Caco-2 (cell line): ENCODE measurements around the gene CD46. TPM values are rescaled to one million over a fixed set of nuclear protein-coding genes. Genes with fewer than 3 reads are reported as not detected.

Experiments used
- BruUV-seq: library from RNA; stranded (reverse); fragments of 400-500 nt; replicated peaks from 2 replicates; lab custom pipeline; 2021; lab: Mats Ljungman, UMichigan
- CTCF ChIA-PET: fragments of 300-600 bp; sonication (Branson Sonifier 250); formaldehyde crosslinking; loops from one replicate; lab custom pipeline; 2022; ENCODE audit warnings: antibody characterized with exemption; lab: Charles Lee
- POLR2A ChIA-PET: fragments of 300-600 bp; sonication (Branson Sonifier 250); formaldehyde crosslinking; loops from one replicate; lab custom pipeline; 2022; ENCODE audit warnings: antibody characterized with exemption; lab: Charles Lee
- DNase-seq, 2 experiments: peaks; one replicate each; pipeline versions ENCODE4 v3.0.0 to v3.0.0-alpha.2; 2020 to 2022
- H3K27me3 ChIP-seq: replicated peaks from 2 replicates; pipeline ENCODE4 v1.6.0; 2011; ENCODE audit warnings: low read length; ENCODE audit not compliant: control insufficient read depth, insufficient read depth
- H3K36me3 ChIP-seq: 2 replicates; pipeline ENCODE4 v1.5.1; 2011; ENCODE audit warnings: low read length; ENCODE audit not compliant: control insufficient read depth, insufficient read depth
- H3K4me1 ChIP-seq: fragments of 250-450 bp; sonication (Bioruptor Pico); 2 replicates; pipeline ENCODE4 v1.5.1; 2020; ENCODE audit warnings: mild to moderate bottlenecking
- H3K4me3 ChIP-seq: 2 replicates; pipeline ENCODE4 v1.5.1; 2011; ENCODE audit warnings: low read depth, mild to moderate bottlenecking, control low read depth, low read length
- H3K9me3 ChIP-seq: fragments of 250-450 bp; sonication (Bioruptor Pico); 2 replicates; pipeline ENCODE4 v1.5.1; 2020; ENCODE audit warnings: mild to moderate bottlenecking, moderate library complexity
- H3K27ac Mint-ChIP-seq: one replicate; pipeline ENCODE4 v1.8.0; 2022; ENCODE audit warnings: mixed read lengths; ENCODE audit not compliant: unreplicated experiment
- H3K27me3 Mint-ChIP-seq: one replicate; pipeline ENCODE4 v1.8.0; 2022; ENCODE audit warnings: mixed read lengths; ENCODE audit not compliant: insufficient read depth, unreplicated experiment
- H3K36me3 Mint-ChIP-seq: one replicate; pipeline ENCODE4 v1.8.0; 2022; ENCODE audit warnings: mild to moderate bottlenecking, mixed read lengths; ENCODE audit not compliant: insufficient read depth, unreplicated experiment
- H3K4me1 Mint-ChIP-seq: one replicate; pipeline ENCODE4 v1.8.0; 2022; ENCODE audit warnings: low read depth, mixed read lengths; ENCODE audit not compliant: unreplicated experiment
- H3K4me3 Mint-ChIP-seq: one replicate; pipeline ENCODE4 v1.8.0; 2022; ENCODE audit warnings: mild to moderate bottlenecking, moderate library complexity, mixed read lengths; ENCODE audit not compliant: unreplicated experiment
- H3K9me3 Mint-ChIP-seq: one replicate; pipeline ENCODE4 v1.8.0; 2022; ENCODE audit warnings: mixed read lengths; ENCODE audit not compliant: unreplicated experiment
- CTCF ChIP-seq, 2 experiments: fragments of 200-600 bp in 1 of 2; IDR thresholded peaks; 1 replicate in 1 of 2; 2 replicates in 1 of 2; pipeline versions ENCODE4 v1.5.1 to v1.8.0; 2011 to 2022; ENCODE audit warnings: antibody characterized with exemption in 1 of 2, control low read depth in 1 of 2, inconsistent platforms in 1 of 2, low read depth in 1 of 2, low read length in 1 of 2, mild to moderate bottlenecking in 1 of 2, moderate library complexity in 1 of 2; ENCODE audit not compliant: insufficient read depth in 1 of 2, severe bottlenecking in 1 of 2, unreplicated experiment in 1 of 2
- intact Hi-C: fragments of 100-400 bp; cut with micrococcal nuclease; formaldehyde crosslinking; loops from one replicate; pipeline ENCODE4 v1.10.0; 2022; ENCODE audit not compliant: unreplicated experiment
- total RNA-seq: library from RNA; stranded (reverse); gene quantifications from 2 replicates; pipeline ENCODE4 v1.2.3, GENCODE V29; 2022

CD46 gene
- total RNA-seq, 1 experiment from 2014 or later: 166 TPM

GRCh38 chr1:207844371-207844770 is 92.5 kb downstream of the CD46 start:
- no peak overlapping the region for H3K27ac Mint-ChIP-seq
- H3K4me3 Mint-ChIP-seq: no peak overlapping the region
- H3K27me3 Mint-ChIP-seq: no peaks in the 10 kb centered on the region
- BruUV-seq: no TSS peak
- intact Hi-C loops: no loop called here
- POLR2A ChIA-PET: no interaction called here
- DNase-seq: no peak
- CTCF ChIA-PET: no interaction called here
- Histone ChIP-seq H3K9me3 (no peaks in the 10 kb centered on the region), H3K4me3 (no peak overlapping the region), H3K36me3 (no peaks in the 10 kb centered on the region), H3K27me3 (no peaks in the 10 kb centered on the region), H3K4me1 (no peaks in the 10 kb centered on the region)
- H3K9me3 Mint-ChIP-seq: no peaks in the 10 kb centered on the region
- TF ChIP-seq CTCF (IDR thresholded peaks at IDR 0.05; ENCODE audit: insufficient read depth in 1 of 2, low read depth in 1 of 2, low read length in 1 of 2, severe bottlenecking in 1 of 2, unreplicated experiment in 1 of 2): no peak
- no peaks in the 10 kb centered on the region for H3K36me3 Mint-ChIP-seq
- peaks cover 5% of the 10 kb centered on the region for H3K4me1 Mint-ChIP-seq

Other genes starting within 250 kb of the CD46 start
- gene CR1L, start 106.9 kb upstream of the CD46 start, total RNA-seq: not detected in 2 replicates
- gene CD34, start 159.1 kb downstream of the CD46 start, total RNA-seq: not detected in 2 replicates